H9 (cell line): Measurements from ENCODE around the gene ETV3L. TPM values are rescaled to one million over a fixed set of nuclear protein-coding genes. Genes with fewer than 3 reads are reported as not detected.

Experiments
- DNase-seq: peaks from one replicate; pipeline ENCODE4 v3.0.0-alpha.2; 2017
- H2AFZ ChIP-seq: one replicate; pipeline ENCODE4 v1.6.1; 2013; ENCODE audit warnings: mild to moderate bottlenecking, low read length, control low read depth, moderate library complexity
- H2AK5ac ChIP-seq: 2 replicates; pipeline ENCODE4 v1.6.1; 2013; ENCODE audit warnings: low read length, control low read depth, mixed read lengths; ENCODE audit not compliant: insufficient read length
- H2BK120ac ChIP-seq: one replicate; pipeline ENCODE4 v1.6.1; 2013; ENCODE audit warnings: low read depth, mild to moderate bottlenecking, low read length, control low read depth, inconsistent platforms; ENCODE audit not compliant: poor library complexity, severe bottlenecking
- H2BK12ac ChIP-seq: 2 replicates; pipeline ENCODE4 v1.6.1; 2013; ENCODE audit warnings: low read length, control low read depth, mixed read lengths, low read depth; ENCODE audit not compliant: insufficient read length
- H2BK15ac ChIP-seq: 2 replicates; pipeline ENCODE4 v1.6.1; 2013; ENCODE audit warnings: low read depth, low read length, control low read depth
- H2BK20ac ChIP-seq: one replicate; pipeline ENCODE4 v1.6.1; 2013; ENCODE audit warnings: low read depth, mild to moderate bottlenecking, low read length, control low read depth, inconsistent platforms; ENCODE audit not compliant: poor library complexity, severe bottlenecking
- H2BK5ac ChIP-seq: 2 replicates; pipeline ENCODE4 v1.6.1; 2013; ENCODE audit warnings: low read length, control low read depth, mixed read lengths; ENCODE audit not compliant: insufficient read length
- H3K14ac ChIP-seq: 2 replicates; pipeline ENCODE4 v1.6.1; 2013; ENCODE audit warnings: low read length, control low read depth; ENCODE audit not compliant: insufficient read depth
- H3K18ac ChIP-seq: 2 replicates; pipeline ENCODE4 v1.6.1; 2013; ENCODE audit warnings: low read depth, mild to moderate bottlenecking, mixed read lengths, low read length, control low read depth; ENCODE audit not compliant: insufficient read length
- H3K23ac ChIP-seq: 2 replicates; pipeline ENCODE4 v1.6.1; 2013; ENCODE audit warnings: low read length, control low read depth, mixed read lengths, low read depth; ENCODE audit not compliant: insufficient read length
- H3K23me2 ChIP-seq: 2 replicates; pipeline ENCODE4 v1.6.1; 2013; ENCODE audit warnings: low read depth, mild to moderate bottlenecking, mixed read lengths, low read length, control low read depth; ENCODE audit not compliant: insufficient read length, poor library complexity, severe bottlenecking
- H3K27ac ChIP-seq: 2 replicates; pipeline ENCODE4 v1.5.1; 2013; ENCODE audit warnings: low read length, control low read depth, mixed read lengths, low read depth; ENCODE audit not compliant: insufficient read length
- H3K27me3 ChIP-seq: 2 replicates; pipeline ENCODE4 v1.6.1; 2013; ENCODE audit warnings: low read length, control low read depth, inconsistent platforms; ENCODE audit not compliant: insufficient read depth
- H3K4ac ChIP-seq: 2 replicates; pipeline ENCODE4 v1.6.1; 2013; ENCODE audit warnings: low read depth, mild to moderate bottlenecking, control low read depth, inconsistent platforms, low read length, moderate library complexity
- H3K4me1 ChIP-seq: 2 replicates; pipeline ENCODE4 v1.6.1; 2013; ENCODE audit warnings: low read length, control low read depth, inconsistent platforms; ENCODE audit not compliant: insufficient read depth
- H3K4me2 ChIP-seq: 2 replicates; pipeline ENCODE4 v1.6.1; 2013; ENCODE audit warnings: low read length, control low read depth, mixed read lengths; ENCODE audit not compliant: insufficient read length, insufficient read depth
- H3K56ac ChIP-seq: 2 replicates; pipeline ENCODE4 v1.6.1; 2013; ENCODE audit warnings: low read depth, mild to moderate bottlenecking, mixed read lengths, low read length, control low read depth; ENCODE audit not compliant: insufficient read length
- H3K79me1 ChIP-seq: 2 replicates; pipeline ENCODE4 v1.6.1; 2013; ENCODE audit warnings: low read depth, mild to moderate bottlenecking, moderate library complexity, low read length, control low read depth, inconsistent platforms; ENCODE audit not compliant: insufficient read depth, poor library complexity, severe bottlenecking
- H3K79me2 ChIP-seq: 2 replicates; pipeline ENCODE4 v1.6.1; 2013; ENCODE audit warnings: low read length, control low read depth, inconsistent platforms; ENCODE audit not compliant: insufficient read depth
- H3K9ac ChIP-seq: 2 replicates; pipeline ENCODE4 v1.6.1; 2013; ENCODE audit warnings: low read length, control low read depth, mixed read lengths; ENCODE audit not compliant: insufficient read length; ENCODE audit errors: extremely low read depth
- H3K9me3 ChIP-seq: one replicate; pipeline ENCODE4 v1.6.1; 2013; ENCODE audit warnings: low read depth, low read length, inconsistent platforms; ENCODE audit not compliant: control insufficient read depth
- H3T11ph ChIP-seq: one replicate; pipeline ENCODE4 v1.6.1; 2013; ENCODE audit warnings: mild to moderate bottlenecking, low read length, control low read depth, inconsistent platforms
- H4K20me1 ChIP-seq: one replicate; pipeline ENCODE4 v1.6.1; 2013; ENCODE audit not compliant: control insufficient read depth, insufficient read length, insufficient read depth
- H4K5ac ChIP-seq: 2 replicates; pipeline ENCODE4 v1.6.1; 2013; ENCODE audit warnings: low read depth, mild to moderate bottlenecking, mixed read lengths, low read length, control low read depth; ENCODE audit not compliant: insufficient read length
- H4K8ac ChIP-seq: replicated peaks from 2 replicates; pipeline ENCODE4 v1.6.1; 2013; ENCODE audit warnings: low read length, control low read depth, mixed read lengths, low read depth; ENCODE audit not compliant: insufficient read length
- H4K91ac ChIP-seq: 2 replicates; pipeline ENCODE4 v1.6.1; 2013; ENCODE audit warnings: low read depth, mild to moderate bottlenecking, moderate library complexity, mixed read lengths, low read length, control low read depth; ENCODE audit not compliant: insufficient read length
- H3K27ac Mint-ChIP-seq, 3 experiments: 2 replicates in 2 of 3; 3 replicates in 1 of 3; pipeline ENCODE4 v1.8.0; 2020 to 2021; ENCODE audit warnings: mixed read lengths in 3 of 3, mild to moderate bottlenecking in 1 of 3, moderate library complexity in 1 of 3
- H3K27me3 Mint-ChIP-seq: 2 replicates; pipeline ENCODE4 v1.8.0; 2021; ENCODE audit warnings: low read depth, mild to moderate bottlenecking, moderate library complexity, mixed read lengths
- H3K36me3 Mint-ChIP-seq, 3 experiments: 2 replicates in 2 of 3; 3 replicates in 1 of 3; pipeline ENCODE4 v1.8.0; 2020 to 2021; ENCODE audit warnings: low read depth in 3 of 3, mixed read lengths in 3 of 3; ENCODE audit not compliant: insufficient read depth in 1 of 3
- H3K4me1 Mint-ChIP-seq, 2 experiments: 2 replicates each; pipeline ENCODE4 v1.8.0; 2020; ENCODE audit warnings: mixed read lengths in 2 of 2
- H3K4me3 Mint-ChIP-seq, 2 experiments: 2 replicates in 1 of 2; 3 replicates in 1 of 2; pipeline ENCODE4 v1.8.0; 2020 to 2021; ENCODE audit warnings: mild to moderate bottlenecking in 2 of 2, mixed read lengths in 2 of 2, moderate library complexity in 1 of 2
- H3K9me3 Mint-ChIP-seq, 2 experiments: 2 replicates in 1 of 2; 3 replicates in 1 of 2; pipeline ENCODE4 v1.8.0; 2020; ENCODE audit warnings: mild to moderate bottlenecking in 2 of 2, mixed read lengths in 2 of 2, moderate library complexity in 1 of 2
- CTCF ChIP-seq: fragments of 200-600 bp; sonication (generic); conservative IDR thresholded peaks from 3 replicates; pipeline ENCODE4 v1.8.0; 2021; ENCODE audit warnings: antibody characterized with exemption, mild to moderate bottlenecking
- WGBS: extraction: QIAGEN DNeasy Blood & Tissue Kit; methylation state at CpG from one replicate; pipeline ENCODE4 v1.1.7; 2013; ENCODE audit warnings: missing lambda C conversion rate, low lambda C conversion rate, mixed read lengths; ENCODE audit not compliant: insufficient read length; ENCODE audit errors: extremely low coverage; 5-methylcytosine and 5-hydroxymethylcytosine counted together
- total RNA-seq: library from RNA; stranded (reverse); gene quantifications from 2 replicates; pipeline ENCODE4 v1.2.1, GENCODE V29; 2021

Gene ETV3L
- total RNA-seq, 1 experiment from 2014 or later = 0.96 TPM

- H3K4ac ChIP-seq = no peak overlapping the region
- peaks cover 10% of the 10 kb centered on the region for H3K79me1 ChIP-seq
- H3K14ac ChIP-seq = no peak overlapping the region
- H3T11ph ChIP-seq = no peak overlapping the region
- H3K4me1 Mint-ChIP-seq = peaks cover 34 to 35% of the 10 kb centered on the region in 2 experiments
- WGBS = no CpG with 5 or more reads among the region's 1 CpG
- no peak for DNase-seq
- H3K23me2 ChIP-seq = peaks cover 13% of the 10 kb centered on the region
- peaks cover 10% of the 10 kb centered on the region; the same call in 1 of the 2 replicates for H3K79me2 ChIP-seq
- H2BK120ac ChIP-seq = no peak overlapping the region
- no peaks in the 10 kb centered on the region for H3K9me3 Mint-ChIP-seq
- no peak overlapping the region for H3K23ac ChIP-seq
- H4K20me1 ChIP-seq = no peaks in the 10 kb centered on the region
- H3K27ac Mint-ChIP-seq = no peak overlapping the region
- TF ChIP-seq CTCF = no peak
- no peak overlapping the region for H4K8ac ChIP-seq
- H3K9ac ChIP-seq = no peak overlapping the region
- H3K9me3 ChIP-seq = no peaks in the 10 kb centered on the region
- no peak overlapping the region for H2BK20ac ChIP-seq
- no peak overlapping the region for H2BK15ac ChIP-seq
- H3K27me3 Mint-ChIP-seq = no peaks in the 10 kb centered on the region
- H2BK5ac ChIP-seq = no peak overlapping the region
- no peak overlapping the region for H3K56ac ChIP-seq
- no peak overlapping the region for H3K27ac ChIP-seq
- peaks cover 30 to 56% (median 55%) of the 10 kb centered on the region in 3 experiments; a peak in 6 of 7 replicates for H3K36me3 Mint-ChIP-seq
- peaks cover 4% of the 10 kb centered on the region; the same call in 1 of the 2 replicates for H3K4me1 ChIP-seq
- H3K4me2 ChIP-seq = no peak overlapping the region
- no peak overlapping the region for H3K4me3 Mint-ChIP-seq
- no peak overlapping the region for H2BK12ac ChIP-seq
- H3K18ac ChIP-seq = no peak overlapping the region
- H2AFZ ChIP-seq = no peak overlapping the region
- no peak overlapping the region for H4K91ac ChIP-seq
- no peak overlapping the region for H2AK5ac ChIP-seq
- no peaks in the 10 kb centered on the region for H3K27me3 ChIP-seq
- H4K5ac ChIP-seq = no peak overlapping the region
Measured at GRCh38 chr1:157135646-157136045, 36.0 kb upstream of the ETV3L start.
